Mesothelial cell of epicardium (in vitro differentiated cells): ENCODE results near the gene ST3GAL3. TPM values are rescaled to one million over a fixed set of nuclear protein-coding genes. Genes with fewer than 3 reads are reported as not detected.

Experiments used
- DNase-seq, 2 experiments: peaks; one replicate each; pipeline ENCODE4 v3.0.0; 2021; ENCODE audit warnings: low spot score in 2 of 2; ENCODE audit not compliant: unreplicated experiment in 2 of 2
- H3K27ac Mint-ChIP-seq: 2 replicates; pipeline ENCODE4 v1.8.0; 2021; ENCODE audit warnings: mixed read lengths
- H3K27me3 Mint-ChIP-seq: 2 replicates; pipeline ENCODE4 v1.8.0; 2021; ENCODE audit warnings: low read depth, mixed read lengths
- H3K36me3 Mint-ChIP-seq: 2 replicates; pipeline ENCODE4 v1.8.0; 2021; ENCODE audit warnings: mixed read lengths
- H3K4me1 Mint-ChIP-seq: 2 replicates; pipeline ENCODE4 v1.8.0; 2021; ENCODE audit warnings: mixed read lengths
- H3K4me3 Mint-ChIP-seq: 2 replicates; pipeline ENCODE4 v1.8.0; 2021; ENCODE audit warnings: mild to moderate bottlenecking, moderate library complexity, mixed read lengths
- H3K9me3 Mint-ChIP-seq: 2 replicates; pipeline ENCODE4 v1.8.0; 2021; ENCODE audit warnings: mixed read lengths
- CTCF ChIP-seq: fragments of 200-600 bp; sonication (generic); IDR thresholded peaks from one replicate; pipeline ENCODE4 v1.5.0; 2021; ENCODE audit warnings: antibody characterized with exemption; ENCODE audit not compliant: unreplicated experiment
- total RNA-seq: library from RNA; stranded (reverse); gene quantifications from 3 replicates; pipeline ENCODE4 v1.2.1, GENCODE V29; 2021

ST3GAL3 gene
- total RNA-seq, 1 donor from 2014 or later = 31.0 TPM

GRCh38 chr1:43843684-43844083, 136.3 kb downstream of the ST3GAL3 start:
- H3K36me3 Mint-ChIP-seq = peaks cover 31% of the 10 kb centered on the region
- H3K27ac Mint-ChIP-seq = no peak overlapping the region
- TF ChIP-seq CTCF = no peak
- H3K4me1 Mint-ChIP-seq = peaks cover 7% of the 10 kb centered on the region
- H3K9me3 Mint-ChIP-seq = peaks cover 18% of the 10 kb centered on the region
- H3K27me3 Mint-ChIP-seq = no peaks in the 10 kb centered on the region
- DNase-seq = no peak
- no peak overlapping the region for H3K4me3 Mint-ChIP-seq

- H3K4me1 Mint-ChIP-seq = peaks cover 3% of the 10 kb centered on the region
- no peaks in the 10 kb centered on the region for H3K27me3 Mint-ChIP-seq
- no peak for DNase-seq
- H3K27ac Mint-ChIP-seq = no peak overlapping the region
- H3K4me3 Mint-ChIP-seq = no peak overlapping the region
- peaks cover 18% of the 10 kb centered on the region for H3K9me3 Mint-ChIP-seq
- peaks cover 31% of the 10 kb centered on the region for H3K36me3 Mint-ChIP-seq
- TF ChIP-seq CTCF = no peak
These were observed 136.8 kb downstream of the ST3GAL3 start for GRCh38 chr1:43844114-43844513.

- Mint-ChIP-seq H3K4me3 (no peak overlapping the region), H3K27me3 (no peaks in the 10 kb centered on the region), H3K4me1 (no peaks in the 10 kb centered on the region), H3K36me3 (peaks cover 20% of the 10 kb centered on the region), H3K9me3 (peaks cover 12% of the 10 kb centered on the region), H3K27ac (no peak overlapping the region)
- DNase-seq = no peak
- no peak for TF ChIP-seq CTCF
These were observed 140.0 kb downstream of the ST3GAL3 start for GRCh38 chr1:43847290-43847689.

- no peak for TF ChIP-seq CTCF
- peaks cover 18% of the 10 kb centered on the region for H3K36me3 Mint-ChIP-seq
- H3K4me1 Mint-ChIP-seq = peaks cover under 1% of the 10 kb centered on the region
- H3K27me3 Mint-ChIP-seq = no peaks in the 10 kb centered on the region
- DNase-seq = no peak
- peaks cover 9% of the 10 kb centered on the region for H3K9me3 Mint-ChIP-seq
- H3K27ac Mint-ChIP-seq = no peak overlapping the region
- H3K4me3 Mint-ChIP-seq = no peak overlapping the region
These were observed 140.5 kb downstream of the ST3GAL3 start for GRCh38 chr1:43847882-43848281.

GRCh38 chr1:43849670-43850069, 142.3 kb downstream of the ST3GAL3 start:
- Mint-ChIP-seq H3K36me3 (peaks cover 6% of the 10 kb centered on the region), H3K9me3 (peaks cover 6% of the 10 kb centered on the region), H3K27me3 (no peaks in the 10 kb centered on the region), H3K4me3 (no peak overlapping the region), H3K27ac (no peak overlapping the region), H3K4me1 (peaks cover 2% of the 10 kb centered on the region)
- no peak for TF ChIP-seq CTCF
- no peak for DNase-seq
